Naive thymus-derived CD8-positive, alpha-beta T cell (primary cell): Measurements from ENCODE around the gene IRGC. TPM values are rescaled to one million over a fixed set of nuclear protein-coding genes. Genes with fewer than 3 reads are reported as not detected.

Experiments
- ATAC-seq, 2 donors: fragments of 150-1000 bp; cut with Tn5 transposase in 1 of 2; sonication (Bioruptor Pico), chemical (Tn5 transposase) in 1 of 2; 1 replicate in 1 of 2; 2 replicates in 1 of 2; pipeline ENCODE4 v1.10.0; 2021; ENCODE audit warnings: mild to moderate bottlenecking in 2 of 2, moderate library complexity in 2 of 2
- POLR2A ChIA-PET: fragments of 350-600 bp; sonication (Branson Sonifier 250); formaldehyde crosslinking; loops from one replicate; lab custom pipeline; 2021; ENCODE audit warnings: antibody characterized with exemption; lab: Charles Lee
- DNase-seq, 10 donors: peaks; one replicate each; pipeline versions ENCODE4 v3.0.0 to v3.0.0-alpha.2; 2020 to 2022
- H3K27ac Mint-ChIP-seq, 10 donors: one replicate each; pipeline ENCODE4 v1.8.0; 2020 to 2022; ENCODE audit warnings: mild to moderate bottlenecking in 10 of 10, mixed read lengths in 10 of 10, moderate library complexity in 4 of 10, inconsistent platforms in 1 of 10
- H3K27me3 Mint-ChIP-seq, 5 donors: one replicate each; pipeline ENCODE4 v1.8.0; 2021 to 2022; ENCODE audit warnings: mixed read lengths in 5 of 5
- H3K36me3 Mint-ChIP-seq, 3 donors: one replicate each; pipeline ENCODE4 v1.8.0; 2020 to 2022; ENCODE audit warnings: mixed read lengths in 3 of 3, mild to moderate bottlenecking in 2 of 3, inconsistent platforms in 1 of 3
- H3K4me1 Mint-ChIP-seq, 4 donors: one replicate each; pipeline ENCODE4 v1.8.0; 2021 to 2022; ENCODE audit warnings: mixed read lengths in 4 of 4
- H3K4me3 Mint-ChIP-seq, 10 donors: one replicate each; pipeline ENCODE4 v1.8.0; 2020 to 2022; ENCODE audit warnings: mild to moderate bottlenecking in 10 of 10, mixed read lengths in 10 of 10, moderate library complexity in 6 of 10, inconsistent platforms in 1 of 10
- H3K9me3 Mint-ChIP-seq, 9 donors: one replicate each; pipeline ENCODE4 v1.8.0; 2020 to 2022; ENCODE audit warnings: mixed read lengths in 9 of 9, mild to moderate bottlenecking in 3 of 9, inconsistent platforms in 1 of 9, moderate library complexity in 1 of 9
- polyA plus RNA-seq, 3 donors: library from polyadenylated mRNA; unstranded; fragments of 300-500 nt; fragmentation: Illumina TruSeq; gene quantifications; one replicate each; pipeline ENCODE4 v1.2.3, GENCODE V29; 2021
- total RNA-seq, 8 experiments: library from RNA in 2 of 8; stranded (reverse) in 2 of 8; gene quantifications; one replicate each; pipeline ENCODE4 v1.2.3 and lab custom pipeline; 2021 to 2026

IRGC gene
- total and polyA plus RNA-seq, 5 experiments from 2014 or later: not detected

DNA sequence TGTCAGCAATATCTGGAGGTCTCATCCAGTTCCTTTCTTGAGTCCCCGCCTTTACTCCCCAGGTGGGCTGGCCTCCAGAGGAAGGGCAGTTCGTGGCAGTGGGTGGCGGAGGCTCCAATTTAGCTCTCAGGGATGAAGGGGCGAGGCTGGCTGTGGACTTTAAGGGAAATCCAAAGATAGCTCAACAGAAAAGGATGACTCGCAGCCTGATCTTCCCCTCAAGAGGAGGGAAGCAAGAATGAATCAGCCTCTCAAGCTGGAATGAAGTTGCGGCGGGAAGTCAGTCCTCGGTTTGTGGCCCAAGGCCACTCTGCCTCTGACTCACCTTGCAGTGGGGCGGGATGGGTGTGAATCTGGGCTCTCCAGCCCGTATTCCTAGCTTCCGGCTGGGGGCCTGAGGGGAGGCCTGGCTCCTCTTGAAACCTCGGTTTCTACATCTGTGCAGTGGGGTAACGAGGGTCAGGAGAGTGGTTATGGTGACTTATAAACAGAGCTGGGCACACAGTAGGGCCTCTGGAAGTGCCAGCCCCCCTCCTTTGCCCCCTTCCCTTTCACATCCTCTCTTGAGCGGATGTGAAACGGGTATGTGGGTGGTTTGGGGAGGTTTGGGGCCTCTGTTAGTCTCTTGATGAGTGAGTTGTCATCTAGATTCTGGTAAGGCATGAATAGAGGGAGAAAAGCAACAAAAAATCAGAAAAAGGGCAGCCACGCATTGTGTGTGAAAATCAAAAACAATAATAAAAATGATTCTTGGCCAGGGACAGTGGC, 49.4 kb downstream of the IRGC start:
- POLR2A ChIA-PET: interaction anchor here (0.6 to 6.5 kb wide), 6 partner anchors 10 to 1363 kb away, joined by 3 to 70 read pairs (median 4); partner anchors contain the start of genes KCNN4 and SMG9
- no peaks in the 10 kb centered on the region for H3K9me3 Mint-ChIP-seq
- peaks cover 24 to 47% (median 35%) of the 10 kb centered on the region in 4 donors for H3K4me1 Mint-ChIP-seq
- H3K4me3 Mint-ChIP-seq: peak overlapping the region; percentile 16 to 75 (median 53)
- DNase-seq: peak in 4 of 10 donors; percentile 30 to 67 (median 40)
- peaks cover 0 to 29% (median 4%) of the 10 kb centered on the region in 3 donors for H3K36me3 Mint-ChIP-seq
- peak; percentile 75 to 83 for ATAC-seq
- H3K27me3 Mint-ChIP-seq: no peaks in the 10 kb centered on the region
- H3K27ac Mint-ChIP-seq: peak overlapping the region; percentile 82 to 95 (median 90)

DNA sequence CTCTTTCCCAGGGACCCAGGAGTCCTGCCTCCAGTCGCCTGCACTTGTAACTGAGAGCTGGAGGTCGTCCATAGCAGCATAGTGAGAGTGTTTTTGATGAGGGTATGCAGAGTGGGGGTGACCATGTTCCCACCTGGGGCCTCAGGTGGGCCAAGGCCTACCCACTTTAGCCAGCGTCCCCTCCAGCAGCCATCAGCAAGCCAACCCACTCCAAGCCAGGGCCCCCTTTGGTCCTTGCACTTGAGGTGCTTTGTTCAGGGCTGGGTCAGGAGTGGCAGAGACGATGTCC, 50.8 kb downstream of the IRGC start:
- peaks cover 25 to 47% (median 36%) of the 10 kb centered on the region in 4 donors for H3K4me1 Mint-ChIP-seq
- DNase-seq (no peak), ATAC-seq (no peak)
- peak overlapping the region; percentile 82 to 95 (median 90) for H3K27ac Mint-ChIP-seq
- POLR2A ChIA-PET: interaction anchor here (4.0 to 6.5 kb wide), 2 partner anchors 11 to 12 kb away, joined by 14 to 70 read pairs; partner anchors contain the start of genes KCNN4 and SMG9
- no peaks in the 10 kb centered on the region for H3K9me3 Mint-ChIP-seq
- H3K27me3 Mint-ChIP-seq: no peaks in the 10 kb centered on the region
- H3K4me3 Mint-ChIP-seq: peak overlapping the region in 8 of 10 donors; percentile 12 to 58 (median 43)
- peaks cover 0 to 39% (median 4%) of the 10 kb centered on the region in 3 donors for H3K36me3 Mint-ChIP-seq

DNA sequence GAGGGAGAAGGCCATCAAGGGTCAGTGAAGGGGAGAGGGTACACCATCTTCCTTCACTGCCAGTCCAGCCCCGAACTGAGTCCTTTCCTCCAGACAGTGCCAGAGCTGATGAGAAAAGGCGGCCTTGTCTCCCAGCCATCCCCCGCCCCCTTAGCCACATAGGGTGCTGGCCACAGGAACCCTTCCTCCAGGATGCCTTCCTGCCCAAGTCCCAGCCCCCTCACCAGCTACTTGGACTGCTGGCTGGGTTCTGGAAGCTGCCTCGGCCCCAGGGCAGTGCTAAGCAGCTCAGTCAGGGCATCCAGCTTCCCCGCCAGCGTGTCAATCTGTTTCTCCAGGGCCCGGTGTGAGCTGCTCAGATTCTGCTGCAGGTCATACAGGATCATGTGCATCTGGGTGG, 51.4 kb downstream of the IRGC start:
- POLR2A ChIA-PET: interaction anchor here (4.0 to 6.5 kb wide), 2 partner anchors 11 to 13 kb away, joined by 14 to 70 read pairs; partner anchors contain the start of genes KCNN4 and SMG9
- DNase-seq (peak in 1 of 10 donors; percentile 41), ATAC-seq (no peak)
- no peaks in the 10 kb centered on the region for H3K9me3 Mint-ChIP-seq
- H3K4me3 Mint-ChIP-seq: no peak overlapping the region
- peaks cover 0 to 42% (median 4%) of the 10 kb centered on the region in 3 donors for H3K36me3 Mint-ChIP-seq
- H3K27ac Mint-ChIP-seq: peak overlapping the region in 9 of 10 donors; percentile 33 to 95 (median 88)
- H3K27me3 Mint-ChIP-seq: no peaks in the 10 kb centered on the region
- peaks cover 25 to 47% (median 36%) of the 10 kb centered on the region in 4 donors for H3K4me1 Mint-ChIP-seq

DNA sequence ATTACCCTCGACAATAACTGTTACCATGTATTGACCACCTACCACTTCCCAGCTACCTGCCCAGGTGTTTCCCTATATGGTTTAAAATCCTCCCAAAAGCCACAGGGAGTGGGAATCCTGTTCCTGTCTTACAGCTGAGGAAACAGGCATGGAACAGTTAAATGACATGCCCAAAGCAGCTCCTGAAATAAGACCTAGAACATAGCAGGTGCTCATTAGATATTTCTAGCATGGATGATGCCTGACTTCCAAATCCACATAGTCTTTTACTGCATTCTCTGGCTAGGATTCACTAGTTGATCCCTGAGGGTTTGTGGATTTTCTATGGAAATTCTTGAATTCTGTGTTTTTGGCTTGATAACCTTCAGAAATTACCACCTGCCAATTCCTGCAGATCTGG, 51.9 kb downstream of the IRGC start:
- Mint-ChIP-seq H3K27me3 (no peaks in the 10 kb centered on the region), H3K4me1 (peaks cover 25 to 45% (median 37%) of the 10 kb centered on the region in 4 donors), H3K27ac (peak overlapping the region in 7 of 10 donors; percentile 15 to 91 (median 57)), H3K9me3 (no peaks in the 10 kb centered on the region), H3K4me3 (no peak overlapping the region), H3K36me3 (peaks cover 0 to 46% (median 4%) of the 10 kb centered on the region in 3 donors)
- DNase-seq (no peak), ATAC-seq (no peak)
- POLR2A ChIA-PET: interaction anchor here (0.5 to 6.5 kb wide), 3 partner anchors 10 to 20 kb away, joined by 3 to 70 read pairs (median 14); partner anchors contain the start of genes KCNN4 and SMG9

DNA sequence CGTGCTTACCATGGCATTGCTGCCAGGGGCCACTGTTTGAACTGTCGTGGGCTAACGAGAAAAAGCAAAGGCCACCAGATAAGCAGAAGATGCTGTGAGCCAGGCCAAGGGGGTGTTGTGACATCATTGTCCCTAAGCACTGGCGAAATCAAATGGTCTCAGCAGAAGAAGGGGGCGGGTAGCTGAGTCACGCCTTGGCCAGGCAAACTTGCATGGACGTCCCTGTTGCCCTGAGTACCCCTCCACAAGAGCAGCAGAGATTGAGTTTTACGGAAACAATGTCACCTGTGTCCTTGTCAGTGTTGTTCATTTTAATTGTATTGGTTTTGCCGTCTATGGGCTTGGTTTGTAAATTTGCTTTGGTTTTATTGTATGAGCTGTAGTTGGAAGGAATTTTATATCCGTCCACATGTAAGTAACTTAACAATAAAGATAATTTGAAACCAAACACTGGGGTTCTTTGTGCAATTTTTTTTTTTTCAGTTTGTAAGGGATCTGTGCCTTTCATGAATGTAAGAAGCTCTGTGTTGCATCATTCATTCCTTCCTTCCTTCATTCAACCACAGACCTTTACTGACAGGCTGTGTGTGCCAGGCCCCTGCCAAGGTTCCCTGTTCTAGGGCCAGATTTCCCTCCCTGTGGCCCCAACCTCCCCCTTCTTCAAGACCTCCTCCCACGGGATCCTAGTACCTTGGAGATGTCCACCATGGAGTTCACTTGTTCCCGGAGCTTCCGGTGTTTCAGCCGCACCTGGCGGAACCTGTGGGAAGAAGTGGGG, 52.6 kb downstream of the IRGC start:
- Mint-ChIP-seq H3K36me3 (peaks cover 0 to 52% (median 4%) of the 10 kb centered on the region in 3 donors), H3K27ac (peak overlapping the region in 6 of 10 donors; percentile 2 to 86 (median 36)), H3K9me3 (no peaks in the 10 kb centered on the region), H3K4me1 (peaks cover 22 to 42% (median 35%) of the 10 kb centered on the region in 4 donors), H3K4me3 (no peak overlapping the region), H3K27me3 (no peaks in the 10 kb centered on the region)
- ATAC-seq (no peak), DNase-seq (peak in 1 of 10 donors; percentile 22)
- POLR2A ChIA-PET: interaction anchor here (0.5 to 6.5 kb wide), 3 partner anchors 9 to 19 kb away, joined by 3 to 70 read pairs (median 14); partner anchors contain the start of genes KCNN4 and SMG9

DNA sequence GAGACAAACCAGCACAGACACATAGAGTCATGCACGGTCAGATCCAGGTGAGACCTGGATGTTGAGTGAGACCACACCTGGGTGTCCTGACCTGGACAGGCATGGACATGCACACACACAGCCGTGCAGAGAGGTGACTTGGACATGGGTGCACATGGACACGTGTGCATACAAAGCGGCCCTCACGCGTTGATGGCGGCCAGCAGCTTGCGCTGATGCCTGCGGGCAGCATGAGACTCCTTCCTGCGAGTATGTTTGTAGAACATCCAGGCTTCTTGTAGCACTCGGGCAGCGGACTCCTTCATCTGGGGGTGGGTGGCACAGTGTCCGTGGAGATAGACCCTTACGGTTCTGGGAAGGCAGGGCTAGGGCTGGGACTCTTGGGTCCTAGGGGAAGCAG, 53.4 kb downstream of the IRGC start:
- no peaks in the 10 kb centered on the region for H3K9me3 Mint-ChIP-seq

More for the DNA sequence above, 53.4 kb downstream of the IRGC start:
- POLR2A ChIA-PET: interaction anchor here (4.0 to 6.5 kb wide), 2 partner anchors 9 to 15 kb away, joined by 14 to 70 read pairs; partner anchors contain the start of genes KCNN4 and SMG9
- peak in 1 of 10 donors; percentile 43 for DNase-seq
- H3K27me3 Mint-ChIP-seq: no peaks in the 10 kb centered on the region
- peaks cover 21 to 37% (median 31%) of the 10 kb centered on the region in 4 donors for H3K4me1 Mint-ChIP-seq
- peaks cover 0 to 54% (median 4%) of the 10 kb centered on the region in 3 donors for H3K36me3 Mint-ChIP-seq
- no peak overlapping the region for H3K4me3 Mint-ChIP-seq
- H3K27ac Mint-ChIP-seq: peak overlapping the region in 2 of 10 donors; percentile 25 to 74
- no peak for ATAC-seq

Other genes with a start within 250 kb of the IRGC start
- gene PHLDB3, start 211.3 kb upstream of the IRGC start, total RNA-seq: 10 to 100 TPM; 46.0 to 48.6 TPM
- gene PHLDB3, start 211.3 kb upstream of the IRGC start, polyA plus RNA-seq: 1 to 10 TPM; 3.5 to 7.2 (median 4.5) TPM
- 10 to 100 TPM; 23.9 to 24.8 TPM for gene ETHE1, start 188.9 kb upstream of the IRGC start, total RNA-seq
- 10 to 100 TPM; 62.0 to 78.7 (median 64.5) TPM for gene ETHE1, start 188.9 kb upstream of the IRGC start, polyA plus RNA-seq
- 1 to 10 TPM; 5.1 to 5.3 TPM for gene ZNF575, start 182.9 kb upstream of the IRGC start, total RNA-seq
- gene ZNF575, start 182.9 kb upstream of the IRGC start, polyA plus RNA-seq: 1 to 10 TPM; 1.7 to 4.1 (median 3.0) TPM
- gene XRCC1, start 140.5 kb upstream of the IRGC start, total RNA-seq: 10 to 100 TPM; 38.2 to 39.0 TPM
- gene XRCC1, start 140.5 kb upstream of the IRGC start, polyA plus RNA-seq: 10 to 100 TPM; 16.8 to 34.6 (median 33.7) TPM
- 1 to 10 TPM; 2.5 to 2.7 TPM for gene PINLYP, start 140.3 kb upstream of the IRGC start, total RNA-seq
- gene PINLYP, start 140.3 kb upstream of the IRGC start, polyA plus RNA-seq: 1 to 10 TPM in 2 of 3 donors, under 1 TPM in 1; 0.68 to 2.3 (median 1.7) TPM
- gene IRGQ, start 119.9 kb upstream of the IRGC start, total RNA-seq: 10 to 100 TPM; 14.9 to 15.7 TPM
- gene IRGQ, start 119.9 kb upstream of the IRGC start, polyA plus RNA-seq: 1 to 10 TPM in 1 of 3 donors, under 1 TPM in 2; 0.37 to 1.1 (median 0.82) TPM
- gene ZNF576, start 119.5 kb upstream of the IRGC start, total RNA-seq: 10 to 100 TPM; 17.1 to 17.8 TPM
- 10 to 100 TPM in 1 of 3 donors, 1 to 10 TPM in 2; 6.2 to 10.4 (median 9.3) TPM for gene ZNF576, start 119.5 kb upstream of the IRGC start, polyA plus RNA-seq
- 1 to 10 TPM; 1.4 TPM for gene SRRM5, start 104.0 kb upstream of the IRGC start, total RNA-seq
- under 1 TPM in 2 of 3 donors, not detected in 1; 0.08 to 0.94 TPM for gene SRRM5, start 104.0 kb upstream of the IRGC start, polyA plus RNA-seq
- gene ZNF428, start 96.4 kb upstream of the IRGC start, total RNA-seq: 10 to 100 TPM; 31.2 to 31.6 TPM
- 10 to 100 TPM; 16.5 to 20.6 (median 18.3) TPM for gene ZNF428, start 96.4 kb upstream of the IRGC start, polyA plus RNA-seq
- under 1 TPM; 0.39 to 0.63 TPM for gene CADM4, start 76.2 kb upstream of the IRGC start, total RNA-seq
- gene CADM4, start 76.2 kb upstream of the IRGC start, polyA plus RNA-seq: not detected
- gene PLAUR, start 45.9 kb upstream of the IRGC start, total RNA-seq: 1 to 10 TPM; 1.3 to 1.7 TPM
- 1 to 10 TPM in 1 of 3 donors, under 1 TPM in 1, not detected in 1; 0.71 to 1.6 TPM for gene PLAUR, start 45.9 kb upstream of the IRGC start, polyA plus RNA-seq
- 10 to 100 TPM; 48.9 to 51.9 TPM for gene SMG9, start 38.9 kb downstream of the IRGC start, total RNA-seq
- 1 to 10 TPM; 3.4 to 8.3 (median 8.3) TPM for gene SMG9, start 38.9 kb downstream of the IRGC start, polyA plus RNA-seq
- gene KCNN4, start 64.9 kb downstream of the IRGC start, total RNA-seq: 100 to 1,000 TPM in 1 of 2 experiments, 10 to 100 TPM in 1; 92.9 to 103 TPM
- gene KCNN4, start 64.9 kb downstream of the IRGC start, polyA plus RNA-seq: 10 to 100 TPM in 2 of 3 donors, 1 to 10 TPM in 1; 7.6 to 28.6 (median 11.7) TPM
- under 1 TPM; 0.60 to 0.69 TPM for gene LYPD5, start 86.4 kb downstream of the IRGC start, total RNA-seq
- gene LYPD5, start 86.4 kb downstream of the IRGC start, polyA plus RNA-seq: under 1 TPM in 2 of 3 donors, not detected in 1; 0.07 to 0.72 TPM
- 10 to 100 TPM; 24.2 to 25.8 TPM for gene ZNF283, start 111.2 kb downstream of the IRGC start, total RNA-seq
- gene ZNF283, start 111.2 kb downstream of the IRGC start, polyA plus RNA-seq: 1 to 10 TPM; 3.3 to 4.3 (median 3.7) TPM
- gene ZNF404, start 167.9 kb downstream of the IRGC start, total RNA-seq: 1 to 10 TPM; 8.5 to 9.5 TPM
- 1 to 10 TPM; 1.8 to 4.1 (median 2.8) TPM for gene ZNF404, start 167.9 kb downstream of the IRGC start, polyA plus RNA-seq
- gene ZNF45, start 219.2 kb downstream of the IRGC start, total RNA-seq: 10 to 100 TPM; 23.2 to 27.9 TPM
- 10 to 100 TPM in 2 of 3 donors, 1 to 10 TPM in 1; 6.3 to 16.6 (median 11.1) TPM for gene ZNF45, start 219.2 kb downstream of the IRGC start, polyA plus RNA-seq
- gene ZNF221, start 235.2 kb downstream of the IRGC start, total RNA-seq: 1 to 10 TPM; 4.5 to 5.6 TPM
- 1 to 10 TPM in 1 of 3 donors, not detected in 2; 1.6 TPM for gene ZNF221, start 235.2 kb downstream of the IRGC start, polyA plus RNA-seq